Peyer's patch (tissue), 4 donors: ENCODE results near the gene SOX10.

ENCODE experiments used
- POLR2A ChIP-seq, 2 donors: fragments of 450-650 bp; IDR thresholded peaks; one replicate each; pipeline ENCODE4 v1.5.1; 2017; ENCODE audit warnings: antibody characterized with exemption in 2 of 2, mild to moderate bottlenecking in 2 of 2, moderate library complexity in 2 of 2
- TF ChIP-seq, protein P1 (sequence below), 6 experiments: fragments of 450-650 bp in 4 of 6; fragments of 200-600 bp in 2 of 6; sonication (generic) in 1 of 6; IDR thresholded peaks; one replicate each; pipeline ENCODE4 v1.5.1; 2017 to 2019; ENCODE audit warnings: antibody characterized with exemption in 6 of 6, mild to moderate bottlenecking in 3 of 6, moderate library complexity in 1 of 6

- TF ChIP-seq, protein P1, sequence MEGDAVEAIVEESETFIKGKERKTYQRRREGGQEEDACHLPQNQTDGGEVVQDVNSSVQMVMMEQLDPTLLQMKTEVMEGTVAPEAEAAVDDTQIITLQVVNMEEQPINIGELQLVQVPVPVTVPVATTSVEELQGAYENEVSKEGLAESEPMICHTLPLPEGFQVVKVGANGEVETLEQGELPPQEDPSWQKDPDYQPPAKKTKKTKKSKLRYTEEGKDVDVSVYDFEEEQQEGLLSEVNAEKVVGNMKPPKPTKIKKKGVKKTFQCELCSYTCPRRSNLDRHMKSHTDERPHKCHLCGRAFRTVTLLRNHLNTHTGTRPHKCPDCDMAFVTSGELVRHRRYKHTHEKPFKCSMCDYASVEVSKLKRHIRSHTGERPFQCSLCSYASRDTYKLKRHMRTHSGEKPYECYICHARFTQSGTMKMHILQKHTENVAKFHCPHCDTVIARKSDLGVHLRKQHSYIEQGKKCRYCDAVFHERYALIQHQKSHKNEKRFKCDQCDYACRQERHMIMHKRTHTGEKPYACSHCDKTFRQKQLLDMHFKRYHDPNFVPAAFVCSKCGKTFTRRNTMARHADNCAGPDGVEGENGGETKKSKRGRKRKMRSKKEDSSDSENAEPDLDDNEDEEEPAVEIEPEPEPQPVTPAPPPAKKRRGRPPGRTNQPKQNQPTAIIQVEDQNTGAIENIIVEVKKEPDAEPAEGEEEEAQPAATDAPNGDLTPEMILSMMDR (IDR thresholded peaks at IDR 0.05): no peak
- no peak for TF ChIP-seq POLR2A (IDR thresholded peaks at IDR 0.05)
Observed at GRCh38 chr22:38005943-38006342, 21.6 kb upstream of the SOX10 start.
